Heart right ventricle (tissue), 16 donors: ENCODE measurements around the gene KLKB1. TPM values are rescaled to one million over a fixed set of nuclear protein-coding genes. Genes with fewer than 3 reads are reported as not detected.

Source experiments
- ATAC-seq, 8 donors: fragments of 200-7000 bp; cut with Tn5 transposase; one replicate each; pipeline ENCODE4 v1.9.1; 2020; ENCODE audit warnings: mild to moderate bottlenecking in 8 of 8, moderate library complexity in 8 of 8, moderate number of reproducible peaks in 1 of 8
- DNase-seq, 2 donors: peaks; one replicate each; pipeline ENCODE4 v3.0.0-alpha.2; 2020
- H3K27ac ChIP-seq, 10 donors: fragments of 200-600 bp; sonication (generic) in 2 of 10; one replicate each; pipeline versions ENCODE4 v1.5.0 to v1.8.0; 2020 to 2022; ENCODE audit warnings: mild to moderate bottlenecking in 3 of 10
- H3K27me3 ChIP-seq, 7 donors: fragments of 200-600 bp; one replicate each; pipeline ENCODE4 v1.8.0; 2021 to 2022; ENCODE audit warnings: mild to moderate bottlenecking in 2 of 7
- H3K36me3 ChIP-seq, 9 donors: fragments of 200-600 bp; sonication (generic) in 1 of 9; one replicate each; pipeline versions ENCODE4 v1.5.0 to v1.8.0; 2020 to 2022; ENCODE audit warnings: mild to moderate bottlenecking in 2 of 9
- H3K4me1 ChIP-seq, 9 donors: fragments of 200-600 bp; sonication (generic) in 1 of 9; one replicate each; pipeline versions ENCODE4 v1.5.0 to v1.8.0; 2020 to 2022; ENCODE audit warnings: mild to moderate bottlenecking in 4 of 9
- H3K4me3 ChIP-seq, 10 donors: fragments of 200-600 bp; sonication (generic) in 2 of 10; one replicate each; pipeline versions ENCODE4 v1.5.0 to v1.8.0; 2020 to 2022; ENCODE audit warnings: mild to moderate bottlenecking in 7 of 10, moderate library complexity in 2 of 10
- H3K9me3 ChIP-seq, 11 donors: fragments of 200-600 bp in 10 of 11; sonication (generic) in 2 of 11; one replicate each; pipeline versions ENCODE4 v1.5.0 to v1.8.0; 2013 to 2022; ENCODE audit warnings: mild to moderate bottlenecking in 2 of 11, control low read depth in 1 of 11, moderate library complexity in 1 of 11
- CTCF ChIP-seq, 9 donors: fragments of 200-600 bp; sonication (generic) in 2 of 9; IDR thresholded peaks; one replicate each; pipeline versions ENCODE4 v1.5.0 to v1.8.0; 2021 to 2022; ENCODE audit warnings: antibody characterized with exemption in 9 of 9, mild to moderate bottlenecking in 5 of 9, moderate library complexity in 1 of 9
- WGBS, 2 donors: extraction: QIAGEN DNeasy Blood & Tissue Kit; methylation state at CpG; one replicate each; pipeline ENCODE4 v1.1.7; 2013; ENCODE audit warnings: inconsistent platforms in 1 of 2; 5-methylcytosine and 5-hydroxymethylcytosine counted together
- intact Hi-C, 10 donors: fragments of 100-400 bp; cut with DNase I; formaldehyde crosslinking; loops; one replicate each; pipeline versions ENCODE4 v1.11.1 to v1.14.2; 2022
- polyA plus RNA-seq, 2 donors: library from polyadenylated mRNA; stranded (reverse); fragments of 200-250 nt; gene quantifications; one replicate each; pipeline ENCODE4 v1.2.3, GENCODE V29; 2013
- total RNA-seq, 10 donors: library from RNA; stranded (reverse); fragmentation: NEBNext Ultra II Directional in 3 of 10; extraction: Animal tissue kit (Norgen Biotek cat#: 25700) in 3 of 10; gene quantifications; one replicate each; pipeline versions ENCODE4 v1.2.1 to v1.2.4, GENCODE V29; 2021 to 2023
- donor health status: Arrhythmogenic right ventricular cardiomyopathy.
- donor health status: ischemic (EF 13 %, LVEDD 7.1; RV severe dilation, severe dysfunction).
- donor health status: healthy with polysubstance abuse.
- donor health status: DM: no; HTN: yes; CAD: no.
- donor health status: DM: no; HTN: no; CAD: no.
- donor health status: ischemic (EF 25% LVEDD 6.9; RV normal size, moderate dysfunction).
- donor health status: ischemic (EF 25% LVEDD 5.7; RV mildly dilated, moderate dysfunction).
- donor health status: healthy.
- donor health status: DM: yes; HTN: yes; CAD: no.
- donor health status: Ischemic cardiomyopathy.
- donor health status: ischemic (EF 35%, LVEDD 5.7; RV mildly dilated, moderate dysfunction).
- donor health status: nonischemic (EF 11% LVEDD 7.7; RV severe dilation, severe dysfunction).
- donor health status: DM: yes; HTN: yes; CAD: no.
- donor health status: PGD.
- donor health status: ischemic (EF 29% LVEDD 5.4; RV normal size, mild dysfunction).
- donor health status: nonischemic (EF 23%, LVEDD 6.1; RV moderate dilation, normal function).

The KLKB1 gene
- total and polyA plus RNA-seq, 12 donors = 0.23 to 3.7 (median 1.1) TPM

GRCh38 chr4:186228514-186228894 lies 1.2 kb downstream of the KLKB1 start:
- intact Hi-C loops = no loop called here
- TF ChIP-seq CTCF (IDR thresholded peaks at IDR 0.05) = no peak
- Histone ChIP-seq H3K27me3 (no peaks in the 10 kb centered on the region), H3K36me3 (peaks cover 0 to 14% (median 0%) of the 10 kb centered on the region in 9 donors), H3K9me3 (peaks cover 0 to 18% (median 6%) of the 10 kb centered on the region in 11 donors), H3K27ac (no peak overlapping the region), H3K4me1 (peaks cover 0 to 13% (median 7%) of the 10 kb centered on the region in 9 donors), H3K4me3 (peak overlapping the region in 5 of 10 donors; percentile 18 to 31 (median 25))
- no peak for DNase-seq
- ATAC-seq = no peak
- 67 to 72% methylated on average over 2 of the region's 2 CpGs for WGBS, 2 donors

- H3K36me3 ChIP-seq = peaks cover 0 to 35% (median 0%) of the 10 kb centered on the region in 9 donors
- H3K4me3 ChIP-seq = no peak overlapping the region
- H3K27ac ChIP-seq = no peak overlapping the region
- no peak for ATAC-seq
- no peaks in the 10 kb centered on the region for H3K4me1 ChIP-seq
- no peaks in the 10 kb centered on the region for H3K27me3 ChIP-seq
- H3K9me3 ChIP-seq = no peaks in the 10 kb centered on the region
- intact Hi-C loops = no loop called here
- TF ChIP-seq CTCF (IDR thresholded peaks at IDR 0.05) = no peak
- no peak for DNase-seq
- 46 to 66% methylated on average over 2 of the region's 2 CpGs for WGBS, 2 donors
Observed at GRCh38 chr4:186234367-186234766, 7.1 kb downstream of the KLKB1 start.

- Histone ChIP-seq H3K27me3 (no peaks in the 10 kb centered on the region), H3K36me3 (peaks cover 0 to 35% (median 0%) of the 10 kb centered on the region in 9 donors), H3K9me3 (no peaks in the 10 kb centered on the region), H3K4me1 (peaks cover 0 to under 1% (median 0%) of the 10 kb centered on the region in 9 donors), H3K4me3 (no peak overlapping the region), H3K27ac (no peak overlapping the region)
- DNase-seq (no peak), ATAC-seq (no peak)
- intact Hi-C loops = no loop called here
- WGBS, 2 donors = 83 to 92% methylated on average over 4 of the region's 4 CpGs
- TF ChIP-seq CTCF (IDR thresholded peaks at IDR 0.05) = no peak
Observed at GRCh38 chr4:186236126-186236525, 8.8 kb downstream of the KLKB1 start.

- 84 to 85% methylated on average over 7 of the region's 7 CpGs for WGBS, 2 donors
- intact Hi-C loops = no loop called here
- no peak for ATAC-seq
Observed at GRCh38 chr4:186240452-186240847, 13.1 kb downstream of the KLKB1 start.

More at GRCh38 chr4:186240452-186240847, 13.1 kb downstream of the KLKB1 start:
- no peak for TF ChIP-seq CTCF (IDR thresholded peaks at IDR 0.05)
- Histone ChIP-seq H3K27me3 (no peaks in the 10 kb centered on the region), H3K36me3 (peaks cover 0 to 10% (median 0%) of the 10 kb centered on the region in 9 donors), H3K9me3 (no peaks in the 10 kb centered on the region), H3K27ac (no peak overlapping the region), H3K4me3 (no peak overlapping the region), H3K4me1 (peaks cover 0 to 7% (median 0%) of the 10 kb centered on the region in 9 donors)
- DNase-seq = no peak
